Activated CD4-positive, CD25-positive, alpha-beta regulatory T cell treated with anti-CD3 and anti-CD28 coated beads, Interleukin-2, amount 50 U/mL, for 16 hours (primary cell): ENCODE measurements around the gene TRPM5.

ENCODE experiments used
- DNase-seq: peaks from one replicate; pipeline ENCODE4 v3.0.0-alpha.2; 2020; ENCODE audit warnings: low read depth, low spot score

The TRPM5 gene

GRCh38 chr11:2452321-2453012, 8.2 kb upstream of the TRPM5 start:
- DNase-seq = no peak

- DNase-seq = no peak
These were observed 7.6 kb upstream of the TRPM5 start for GRCh38 chr11:2451916-2452315.

GRCh38 chr11:2451336-2451735, 7.0 kb upstream of the TRPM5 start:
- no peak for DNase-seq

GRCh38 chr11:2450321-2451041, 6.2 kb upstream of the TRPM5 start:
- no peak for DNase-seq

- DNase-seq = no peak
These were observed 5.4 kb upstream of the TRPM5 start for GRCh38 chr11:2449548-2450320.

- DNase-seq = no peak
These were observed 4.6 kb upstream of the TRPM5 start for GRCh38 chr11:2448661-2449547.

GRCh38 chr11:2447951-2448650, 3.8 kb upstream of the TRPM5 start:
- DNase-seq = no peak

- no peak for DNase-seq
These were observed 3.1 kb upstream of the TRPM5 start for GRCh38 chr11:2447253-2447950.

- no peak for DNase-seq
These were observed 2.4 kb upstream of the TRPM5 start for GRCh38 chr11:2446590-2447252.

- DNase-seq = no peak
These were observed 1.6 kb upstream of the TRPM5 start for GRCh38 chr11:2445746-2446551.

GRCh38 chr11:2444821-2445745, 769 bp upstream of the TRPM5 start, which contains the start of gene KCNQ1:
TSS of gene KCNQ1 (plus strand) at chr11:2445008. CDS start at chr11:2445099, 91 bp downstream.
- no peak for DNase-seq

GRCh38 chr11:2443406-2443805, 908 bp downstream of the TRPM5 start:
- DNase-seq = no peak

- DNase-seq = no peak
These were observed 1.7 kb downstream of the TRPM5 start for GRCh38 chr11:2442589-2442988.

- no peak for DNase-seq
These were observed 3.1 kb downstream of the TRPM5 start for GRCh38 chr11:2441171-2441570.

- DNase-seq = no peak
These were observed 3.7 kb downstream of the TRPM5 start for GRCh38 chr11:2440646-2441045.

GRCh38 chr11:2439820-2440219, 4.5 kb downstream of the TRPM5 start:
- DNase-seq = no peak

- no peak for DNase-seq
These were observed 6.8 kb downstream of the TRPM5 start for GRCh38 chr11:2437516-2437915.
